Left kidney (tissue), 2 donors: ENCODE data around the gene IL1R1. TPM values are rescaled to one million over a fixed set of nuclear protein-coding genes. Genes with fewer than 3 reads are reported as not detected.
A peak's percentile ranks its signal among the peaks of the same experiment; 100 is the strongest.

Experiments
- DNase-seq: peaks from one replicate; pipeline ENCODE4 v3.0.0-alpha.2; 2013
- polyA plus RNA-seq: library from polyadenylated mRNA; unstranded; fragments of 120-200 nt; gene quantifications from one replicate; pipeline ENCODE4 v1.2.1, GENCODE V29; 2013; ENCODE audit not compliant: insufficient read length

IL1R1 gene
- polyA plus RNA-seq, 1 donor, result 31.9 TPM

GRCh38 chr2:102197389-102198137 is 55.0 kb downstream of the IL1R1 start:
- DNase-seq, result no peak

DNA sequence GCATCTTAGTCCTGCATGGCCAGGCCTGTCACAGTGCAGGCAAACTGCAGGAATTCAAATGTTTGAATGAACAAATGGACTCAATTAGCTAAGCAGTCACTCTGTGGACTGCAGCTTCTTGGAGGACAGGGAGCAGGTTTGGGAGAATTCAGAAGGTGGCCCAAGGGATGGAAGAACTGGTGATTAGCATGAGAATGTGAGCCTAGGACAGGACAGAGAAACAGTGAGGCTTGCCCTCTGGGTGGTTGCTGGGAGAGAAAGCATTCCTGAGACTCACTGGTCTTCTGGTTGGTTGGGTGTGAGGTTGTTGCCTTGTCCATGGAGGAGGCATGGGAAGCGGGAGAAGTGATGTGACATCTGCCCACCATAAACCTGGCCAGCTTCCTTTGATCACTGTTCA is 58.0 kb downstream of the IL1R1 start:
- DNase-seq, result no peak

DNA sequence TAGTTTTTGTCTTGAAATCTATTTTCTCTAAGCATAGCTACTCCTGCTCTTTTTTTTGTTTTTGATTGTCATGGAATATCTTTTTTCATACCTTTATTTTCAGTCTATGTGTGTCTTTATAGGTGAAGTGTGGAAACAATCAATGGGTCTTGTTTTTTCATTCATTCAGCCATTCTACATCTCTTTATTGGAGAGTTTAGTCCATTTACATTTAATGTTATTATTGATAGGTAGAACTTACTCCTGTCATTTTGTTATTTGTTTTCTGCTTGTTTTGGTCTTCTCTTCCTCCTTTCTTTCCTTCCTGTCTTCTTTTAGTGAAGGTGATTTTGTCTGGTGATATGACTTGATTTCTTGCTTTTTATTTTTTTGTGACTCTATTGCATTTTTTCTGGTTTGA is 62.1 kb downstream of the IL1R1 start:
- no peak for DNase-seq

DNA sequence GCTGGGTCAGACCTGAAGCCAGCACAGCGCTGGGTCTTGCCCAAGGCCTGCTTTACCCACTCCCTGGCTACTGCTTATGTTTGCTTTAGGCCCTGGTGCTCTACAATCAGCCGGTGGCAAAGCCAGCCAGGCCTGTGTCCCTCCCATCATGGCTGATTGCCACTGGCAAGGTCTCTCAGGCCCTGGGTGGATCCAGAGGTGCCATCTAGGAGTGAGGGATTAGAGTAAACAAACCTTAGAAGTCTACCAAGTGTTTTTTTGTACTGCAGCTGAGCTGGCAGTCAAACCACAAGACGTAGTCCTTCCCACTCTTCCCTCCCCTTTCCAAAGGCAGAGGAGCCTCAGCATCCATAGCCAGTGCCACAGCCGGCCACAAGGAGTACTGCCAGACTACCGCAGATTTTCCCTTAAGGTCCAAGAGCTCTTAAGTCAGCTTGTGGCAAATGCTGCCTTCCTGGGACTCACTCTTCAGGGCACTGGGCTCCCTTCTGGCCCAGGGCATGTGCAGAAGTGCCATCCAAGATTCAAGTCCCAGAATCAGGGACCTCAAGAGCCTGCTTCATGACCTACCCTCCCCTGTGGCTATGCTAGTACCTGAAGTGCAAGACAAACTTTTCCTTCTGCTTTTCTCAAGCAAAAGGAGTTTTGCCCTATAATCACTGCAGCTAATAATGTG is 64.3 kb downstream of the IL1R1 start:
- DNase-seq, result no peak

GRCh38 chr2:102208774-102209173 is 66.2 kb downstream of the IL1R1 start:
- no peak for DNase-seq

DNA sequence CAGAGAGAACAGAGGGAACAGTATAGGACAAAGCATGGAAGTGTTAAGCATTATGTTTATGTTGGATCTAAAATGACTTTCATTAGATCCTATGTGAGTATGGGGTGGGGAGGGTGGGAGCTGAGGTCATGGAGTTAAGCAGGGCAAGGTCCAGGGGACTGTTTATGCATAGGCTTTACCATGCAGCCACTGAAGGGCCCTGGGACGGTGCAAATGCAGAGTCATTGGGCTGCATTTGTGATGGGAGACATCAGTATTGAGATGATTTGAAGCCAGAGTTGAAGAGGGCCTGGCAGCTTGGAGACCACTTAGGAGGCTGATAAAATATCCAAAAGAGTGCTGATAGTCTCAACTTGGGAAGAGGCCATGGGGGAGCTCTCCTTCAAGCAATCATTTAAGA is 66.9 kb downstream of the IL1R1 start:
- DNase-seq, result no peak

GRCh38 chr2:102217032-102217431 is 74.5 kb downstream of the IL1R1 start:
- DNase-seq, result no peak

- DNase-seq, result no peak
Measured at GRCh38 chr2:102224824-102225739, 82.5 kb downstream of the IL1R1 start.

DNA sequence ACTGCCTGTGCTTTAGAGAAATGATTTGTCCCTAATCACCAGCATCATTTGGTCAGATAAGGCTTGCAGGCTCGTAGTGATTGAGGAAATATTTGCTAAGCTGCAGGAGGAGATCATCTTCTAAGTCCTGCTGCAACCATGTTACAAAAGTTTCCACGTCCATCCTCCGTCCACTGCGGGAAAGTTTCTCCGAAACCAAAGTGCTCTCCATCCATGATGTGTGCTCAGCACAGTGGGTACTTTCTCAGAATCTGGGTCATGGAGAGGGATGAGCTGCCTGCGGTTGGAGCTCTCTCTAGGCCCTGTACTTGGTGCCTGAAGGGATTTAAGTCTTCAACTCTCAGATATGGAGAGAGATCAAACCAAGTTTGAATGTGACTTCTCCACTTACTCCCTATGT is 83.6 kb downstream of the IL1R1 start:
- no peak for DNase-seq

- peak; percentile 33 for DNase-seq
Measured at GRCh38 chr2:102226612-102227391, 84.3 kb downstream of the IL1R1 start.

DNA sequence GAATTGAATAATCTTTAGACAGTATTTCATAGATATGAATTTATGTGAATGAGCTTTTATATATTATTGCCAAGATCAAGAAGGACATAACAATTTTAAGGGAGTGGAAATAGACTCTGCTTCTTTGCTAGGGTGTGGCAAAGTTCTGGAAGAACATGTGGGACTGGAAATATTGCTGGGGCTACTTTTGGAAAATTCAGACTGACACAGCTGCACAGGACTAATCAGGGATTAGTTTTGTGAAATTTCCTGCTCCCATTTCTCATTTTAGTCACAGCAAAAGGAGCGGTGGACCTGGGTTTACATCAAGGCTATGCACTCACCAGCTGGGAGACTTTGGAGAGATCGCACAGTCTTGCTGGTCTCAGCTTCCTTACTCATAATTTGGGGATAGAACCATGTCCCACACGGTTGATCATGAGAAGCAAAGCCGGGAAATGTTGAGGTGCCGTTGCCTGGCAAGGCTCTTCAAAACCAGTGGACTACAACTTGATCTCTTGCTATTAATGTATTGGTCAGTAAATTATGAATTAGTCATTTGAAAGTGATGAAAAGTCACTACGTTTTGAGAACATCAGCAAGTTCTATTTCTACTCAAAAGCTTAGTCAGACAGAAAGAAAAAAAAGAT is 86.7 kb downstream of the IL1R1 start:
- DNase-seq, result no peak

Other genes with a start within 250 kb of the IL1R1 start
- 0.47 TPM for gene IL1R2, start 150.8 kb upstream of the IL1R1 start, polyA plus RNA-seq
- gene IL1RL2, start 44.3 kb downstream of the IL1R1 start, polyA plus RNA-seq, result 1.4 TPM
- 0.48 TPM for gene IL1RL1, start 168.8 kb downstream of the IL1R1 start, polyA plus RNA-seq
- gene IL18R1, start 213.1 kb downstream of the IL1R1 start, polyA plus RNA-seq, result 3.2 TPM